Thyroid gland (tissue), 4 donors: Measurements from ENCODE around the gene SPEF2.

ENCODE experiments used
- POLR2A ChIP-seq, 2 donors: fragments of 450-650 bp; IDR thresholded peaks; one replicate each; pipeline ENCODE4 v1.6.1; 2017; ENCODE audit warnings: antibody characterized with exemption in 2 of 2, mild to moderate bottlenecking in 2 of 2, moderate library complexity in 1 of 2
- TF ChIP-seq, protein P1 (sequence below), 6 experiments: fragments of 200-600 bp in 3 of 6; fragments of 450-650 bp in 3 of 6; sonication (generic) in 3 of 6; IDR thresholded peaks; one replicate each; pipeline ENCODE4 v1.5.1; 2016 to 2019; ENCODE audit warnings: antibody characterized with exemption in 6 of 6, mild to moderate bottlenecking in 2 of 6, inconsistent platforms in 1 of 6, moderate library complexity in 1 of 6

DNA sequence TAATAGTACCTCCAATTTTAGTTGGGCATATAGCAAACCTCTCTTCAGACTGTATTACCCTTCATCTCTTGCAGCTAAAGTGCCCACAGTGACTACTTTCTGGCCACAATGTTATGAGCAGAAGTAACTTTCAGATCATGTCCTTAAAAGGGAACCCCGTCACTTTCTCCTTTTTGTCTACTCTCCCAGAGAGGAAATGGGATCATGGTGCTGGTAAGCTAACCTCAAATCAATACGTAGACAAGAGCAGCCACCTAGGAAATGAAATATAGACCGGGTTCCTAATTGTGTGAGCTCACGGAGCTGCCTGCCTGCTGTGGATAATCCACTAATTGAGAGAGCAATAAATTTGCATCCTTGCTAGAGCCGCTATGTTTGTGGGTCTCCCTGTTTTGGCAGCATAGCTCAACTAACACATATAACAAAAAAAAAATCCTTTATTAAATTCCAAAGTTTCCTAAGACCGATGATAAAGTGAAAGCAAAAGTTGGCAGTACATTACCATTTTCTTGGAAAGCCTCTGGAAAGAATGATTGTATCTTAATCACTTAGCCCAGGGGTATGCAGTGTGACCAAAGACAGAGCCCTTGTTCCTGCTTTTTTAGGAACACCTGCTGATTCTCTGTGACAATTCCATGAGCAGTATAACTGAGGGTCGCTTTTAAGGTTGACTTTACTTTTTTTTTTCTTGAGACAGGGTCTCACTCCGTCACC is 233.5 kb downstream of the SPEF2 start:
- TF ChIP-seq, protein P1, sequence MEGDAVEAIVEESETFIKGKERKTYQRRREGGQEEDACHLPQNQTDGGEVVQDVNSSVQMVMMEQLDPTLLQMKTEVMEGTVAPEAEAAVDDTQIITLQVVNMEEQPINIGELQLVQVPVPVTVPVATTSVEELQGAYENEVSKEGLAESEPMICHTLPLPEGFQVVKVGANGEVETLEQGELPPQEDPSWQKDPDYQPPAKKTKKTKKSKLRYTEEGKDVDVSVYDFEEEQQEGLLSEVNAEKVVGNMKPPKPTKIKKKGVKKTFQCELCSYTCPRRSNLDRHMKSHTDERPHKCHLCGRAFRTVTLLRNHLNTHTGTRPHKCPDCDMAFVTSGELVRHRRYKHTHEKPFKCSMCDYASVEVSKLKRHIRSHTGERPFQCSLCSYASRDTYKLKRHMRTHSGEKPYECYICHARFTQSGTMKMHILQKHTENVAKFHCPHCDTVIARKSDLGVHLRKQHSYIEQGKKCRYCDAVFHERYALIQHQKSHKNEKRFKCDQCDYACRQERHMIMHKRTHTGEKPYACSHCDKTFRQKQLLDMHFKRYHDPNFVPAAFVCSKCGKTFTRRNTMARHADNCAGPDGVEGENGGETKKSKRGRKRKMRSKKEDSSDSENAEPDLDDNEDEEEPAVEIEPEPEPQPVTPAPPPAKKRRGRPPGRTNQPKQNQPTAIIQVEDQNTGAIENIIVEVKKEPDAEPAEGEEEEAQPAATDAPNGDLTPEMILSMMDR (IDR thresholded peaks at IDR 0.05) = no peak
- TF ChIP-seq POLR2A (IDR thresholded peaks at IDR 0.05) = no peak
